A673 (cell line): ENCODE measurements around the gene MTIF2.
"Not testable (repeated sequence)": the region's sequence is repeated elsewhere in the genome, so short reads cannot be mapped to it uniquely, and the experiment has no call there.

ENCODE experiments used
- CTCF ChIP-seq: fragments of 300-800, 200-600 bp; sonication (generic); conservative IDR thresholded peaks from 2 replicates; pipeline ENCODE4 v1.5.1; 2017; ENCODE audit warnings: low read depth, mild to moderate bottlenecking, antibody characterized with exemption, low read length, moderate library complexity, mixed read lengths
- EZH2 ChIP-seq: fragments of 200-600 bp; sonication (generic); IDR thresholded peaks from 2 replicates; pipeline ENCODE4 v1.6.1; 2017; ENCODE audit warnings: borderline replicate concordance, low read depth, mild to moderate bottlenecking, mixed read lengths, antibody characterized with exemption, low read length; ENCODE audit not compliant: poor library complexity, severe bottlenecking

GRCh38 chr2:55259586-55259985 is 9.4 kb downstream of the MTIF2 start:
- not testable (repeated sequence) for TF ChIP-seq CTCF, EZH2
